HG02571 (cell line): Measurements from ENCODE around the gene IGF1.
"Not testable (repeated sequence)": the region's sequence is repeated elsewhere in the genome, so short reads cannot be mapped to it uniquely, and the experiment has no call there.

ENCODE experiments used
- ATAC-seq: cut with Tn5 transposase; IDR thresholded peaks from one replicate; pipeline ENCODE4 v1.9.1; 2021; ENCODE audit warnings: mild to moderate bottlenecking, moderate library complexity; ENCODE audit not compliant: unreplicated experiment

IGF1 gene

GRCh38 chr12:102463659-102464249 is 16.6 kb downstream of the IGF1 start:
- no peak for ATAC-seq

GRCh38 chr12:102462795-102463465 is 17.4 kb downstream of the IGF1 start:
- no peak for ATAC-seq

DNA sequence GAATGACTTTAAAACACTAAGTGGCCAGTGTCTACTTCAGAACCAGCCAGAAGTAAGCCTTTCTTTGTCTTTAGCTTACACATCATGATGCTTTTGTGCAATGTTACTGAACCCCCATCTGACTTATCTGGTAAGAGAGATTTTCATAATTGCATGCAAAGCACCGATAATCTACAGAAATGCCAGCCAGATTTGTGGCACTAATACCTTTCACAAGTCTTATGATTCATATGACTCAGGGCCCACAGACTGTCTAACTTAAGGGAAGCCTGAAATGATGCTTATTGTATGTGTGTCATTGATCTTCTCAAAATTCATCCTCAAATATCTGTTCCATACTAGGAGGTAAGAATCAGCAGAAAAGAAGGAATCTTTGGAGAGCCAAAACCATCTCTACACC is 18.0 kb downstream of the IGF1 start:
- ATAC-seq = no peak

GRCh38 chr12:102461501-102461900 is 18.9 kb downstream of the IGF1 start:
- no peak for ATAC-seq

GRCh38 chr12:102459314-102459713 is 21.0 kb downstream of the IGF1 start:
- ATAC-seq = no peak

DNA sequence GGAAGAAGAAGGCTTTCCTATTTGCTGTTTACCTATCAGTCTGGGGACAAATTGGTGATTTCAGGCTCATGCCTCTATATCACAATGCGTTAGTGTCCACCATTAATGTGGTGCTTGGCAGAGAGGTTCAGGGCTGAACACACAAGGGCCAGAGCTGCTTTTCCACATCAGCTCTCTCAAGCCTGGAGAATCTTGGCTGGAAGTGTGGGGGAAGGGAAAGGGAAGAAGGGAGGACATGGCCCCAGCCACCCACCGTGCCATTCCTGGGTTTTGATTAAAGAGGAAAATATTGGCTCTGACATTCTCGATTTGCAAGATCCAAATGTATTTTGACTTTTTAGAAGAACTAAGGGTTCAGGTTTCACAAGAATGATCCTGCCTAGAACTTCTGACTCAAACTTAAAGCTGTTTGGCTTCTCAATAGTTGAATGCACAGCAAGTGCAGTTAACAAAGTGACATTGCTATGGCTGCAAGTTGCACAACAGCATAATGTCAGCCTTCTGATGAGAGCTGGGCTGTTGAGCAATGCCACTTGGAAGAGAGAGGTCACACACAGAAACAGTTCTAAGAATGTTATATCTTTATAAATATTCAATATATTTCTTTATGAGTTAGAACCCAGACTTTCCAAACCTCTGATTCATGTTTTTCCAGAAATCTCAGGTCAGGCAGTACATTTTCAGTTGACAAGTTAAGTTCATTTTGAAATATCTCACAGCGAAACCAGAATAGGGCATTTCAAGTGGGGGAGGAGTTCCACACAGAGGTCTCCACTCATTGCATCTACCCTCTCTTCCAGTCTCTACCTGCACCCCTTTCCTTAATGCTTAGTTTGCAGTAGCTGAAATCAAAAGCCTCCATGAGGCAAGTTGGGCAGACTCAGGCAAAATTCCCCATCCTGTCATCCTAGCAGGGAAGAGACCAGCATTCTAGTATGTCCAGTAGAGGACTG is 25.3 kb downstream of the IGF1 start:
- no peak for ATAC-seq

GRCh38 chr12:102454330-102454729 is 26.0 kb downstream of the IGF1 start:
- no peak for ATAC-seq

GRCh38 chr12:102452605-102453004 is 27.8 kb downstream of the IGF1 start:
- ATAC-seq = no peak

GRCh38 chr12:102449018-102449417 is 31.3 kb downstream of the IGF1 start:
- ATAC-seq = not testable (repeated sequence)

DNA sequence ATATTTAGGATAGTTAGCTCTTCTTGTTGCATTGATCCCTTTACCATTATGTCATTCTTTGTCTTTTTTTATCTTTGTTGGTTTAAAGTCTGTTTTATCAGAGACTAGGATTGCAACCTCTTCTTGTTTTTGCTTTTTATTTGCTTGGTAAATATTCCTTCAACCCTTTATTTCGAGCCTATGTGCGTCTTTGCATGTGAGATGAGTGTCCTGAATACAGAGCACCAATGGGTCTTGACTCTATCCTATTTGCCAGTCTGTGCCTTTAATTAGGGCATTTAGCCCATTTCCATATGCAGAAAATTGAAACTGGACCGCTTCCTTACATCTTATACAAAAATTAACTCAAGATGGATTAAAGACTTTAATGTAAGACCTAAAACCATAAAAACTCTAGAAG is 32.9 kb downstream of the IGF1 start:
- ATAC-seq = not testable (repeated sequence)

DNA sequence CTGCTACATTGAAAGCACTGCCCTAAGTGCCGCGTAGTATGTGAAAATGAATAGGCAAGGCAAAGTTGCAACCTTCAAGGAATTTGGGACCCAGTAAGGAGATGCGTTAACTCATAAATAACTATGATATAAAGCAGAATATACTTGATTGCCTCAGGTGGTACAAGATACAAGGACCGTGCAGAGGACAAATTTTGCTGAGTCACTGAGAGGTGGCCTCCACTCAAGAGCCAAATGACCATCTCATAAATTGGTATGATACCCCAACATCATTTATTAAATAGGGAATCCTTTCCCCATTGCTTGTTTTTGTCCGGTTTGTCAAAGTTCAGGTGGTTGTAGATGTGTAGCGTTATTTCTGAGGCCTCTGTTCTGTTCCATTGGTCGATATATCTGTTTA is 35.7 kb downstream of the IGF1 start:
- no peak for ATAC-seq

GRCh38 chr12:102444093-102444492 is 36.3 kb downstream of the IGF1 start:
- no peak for ATAC-seq

DNA sequence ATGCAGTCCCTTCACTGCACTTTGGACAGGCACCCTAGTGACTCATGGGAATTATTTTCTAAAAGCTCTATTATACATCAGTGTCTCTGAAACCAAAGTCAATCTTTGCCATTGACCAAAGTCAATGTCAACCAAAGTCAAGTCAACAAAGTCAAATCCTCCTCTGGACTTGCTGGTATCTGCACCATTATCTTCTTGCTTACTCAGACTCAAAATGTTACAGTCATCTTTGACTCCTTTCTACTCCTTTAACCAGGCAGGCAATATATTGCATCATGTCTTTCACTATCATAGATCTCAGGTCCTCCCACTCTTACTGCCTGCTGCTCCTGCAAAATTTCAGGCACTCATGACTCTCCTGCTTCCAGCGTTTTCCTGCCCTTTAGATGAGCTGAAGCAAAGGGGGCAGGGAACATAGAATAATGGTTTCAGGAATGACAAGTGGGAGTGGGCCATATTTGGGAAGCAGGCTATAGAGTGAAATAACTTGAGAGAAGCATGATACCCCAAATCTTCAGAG is 39.2 kb downstream of the IGF1 start:
- no peak for ATAC-seq

GRCh38 chr12:102439426-102440405 is 40.6 kb downstream of the IGF1 start:
- no peak for ATAC-seq

DNA sequence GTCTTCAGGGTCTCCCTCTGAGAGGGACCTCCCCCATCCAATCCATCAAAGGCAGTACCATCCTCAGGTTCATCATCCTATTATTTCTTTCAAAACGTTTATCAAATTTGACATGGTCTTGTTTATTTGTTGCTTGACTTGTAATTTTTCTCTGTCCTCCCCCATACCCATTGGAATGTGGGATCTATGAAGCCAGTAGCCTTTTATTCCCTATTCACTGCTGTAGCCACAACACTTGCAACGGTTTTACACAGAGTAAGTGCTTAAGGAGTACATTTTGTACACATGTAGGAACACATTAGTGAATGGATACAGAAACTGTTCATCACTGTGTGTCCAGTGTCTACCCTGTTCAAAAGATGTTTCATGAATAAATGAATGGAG is 41.5 kb downstream of the IGF1 start:
- no peak for ATAC-seq

DNA sequence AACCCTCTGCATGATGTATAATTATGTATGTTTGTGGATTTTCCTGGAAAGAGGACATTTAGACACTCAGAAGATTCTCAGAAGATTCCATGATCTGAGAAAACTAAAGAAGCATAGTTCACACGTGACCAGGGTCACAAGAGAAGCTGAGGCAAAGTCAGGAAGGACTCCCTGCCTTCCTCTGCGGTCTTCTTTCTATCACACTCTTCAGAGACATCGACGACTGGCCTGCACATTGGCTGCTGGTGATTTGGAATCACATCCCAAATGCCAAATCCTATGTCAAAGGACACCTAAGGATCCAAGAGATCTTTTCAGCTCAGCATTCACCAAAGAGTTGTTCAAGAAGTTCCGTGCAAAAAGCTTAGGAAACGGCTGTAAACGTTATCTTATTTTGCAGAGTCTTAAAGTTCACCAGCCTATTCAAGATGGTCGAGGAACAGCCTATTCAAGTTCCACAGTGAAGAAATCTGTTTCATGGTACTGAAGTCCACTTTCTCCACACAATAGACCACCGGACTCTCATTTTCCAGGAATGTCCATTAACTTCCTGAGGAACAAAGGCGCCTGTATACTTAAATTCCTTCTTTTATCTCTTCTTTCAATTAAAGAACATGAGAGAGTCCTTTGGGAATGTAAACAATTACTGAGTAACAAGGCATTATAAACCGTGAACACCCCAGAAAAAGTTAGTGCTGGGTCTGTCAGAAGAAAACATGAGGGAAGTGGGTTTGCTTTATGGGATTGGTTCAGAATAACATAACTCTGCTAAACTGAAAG is 42.1 kb downstream of the IGF1 start:
- no peak for ATAC-seq

GRCh38 chr12:102437511-102437910 is 42.9 kb downstream of the IGF1 start:
- ATAC-seq = no peak

- ATAC-seq = no peak
Observed at GRCh38 chr12:102436867-102437266, 43.5 kb downstream of the IGF1 start.

GRCh38 chr12:102435827-102436436 is 44.4 kb downstream of the IGF1 start:
- ATAC-seq = no peak
